GM23338 (cell line): Measurements from ENCODE around the gene VPS50.

Experiments
- CREB1 ChIP-seq: fragments of 250-450 bp; sonication (Bioruptor Pico); IDR thresholded peaks from 2 replicates; pipeline ENCODE4 v1.5.0; 2020; ENCODE audit warnings: low read depth, mild to moderate bottlenecking, moderate library complexity
- EZH2 ChIP-seq: fragments of 200-600 bp; sonication (generic); IDR thresholded peaks from one replicate; pipeline ENCODE4 v1.8.0; 2017; ENCODE audit warnings: antibody characterized with exemption, mild to moderate bottlenecking, low read depth; ENCODE audit not compliant: unreplicated experiment
- JUNB ChIP-seq: IDR thresholded peaks from one replicate; pipeline ENCODE4 v1.6.1; 2016; ENCODE audit warnings: antibody characterized with exemption; ENCODE audit not compliant: unreplicated experiment
- POLR2AphosphoS5 ChIP-seq: IDR thresholded peaks from 2 replicates; pipeline ENCODE4 v1.6.1; 2016; ENCODE audit warnings: antibody characterized with exemption, low read depth
- REST ChIP-seq: IDR thresholded peaks from one replicate; pipeline ENCODE4 v1.6.1; 2018; ENCODE audit warnings: antibody characterized with exemption; ENCODE audit not compliant: unreplicated experiment
- TF ChIP-seq, protein P1 (sequence below), 2 experiments: fragments of 200-600 bp in 1 of 2; sonication (generic) in 1 of 2; conservative IDR thresholded peaks; 2 replicates each; pipeline versions ENCODE4 v1.5.1 to v1.6.1; 2016 to 2017; ENCODE audit warnings: antibody characterized with exemption in 2 of 2, low read depth in 2 of 2, mild to moderate bottlenecking in 2 of 2, moderate library complexity in 1 of 2
- TF ChIP-seq, protein P2 (sequence below): IDR thresholded peaks from 2 replicates; pipeline ENCODE4 v1.6.1; 2016; ENCODE audit warnings: antibody characterized with exemption
- TF ChIP-seq, protein P3 (sequence below): fragments of 250-450 bp; sonication (Bioruptor Pico); IDR thresholded peaks from 2 replicates; pipeline ENCODE4 v1.5.0; 2020; ENCODE audit warnings: mild to moderate bottlenecking, moderate library complexity

DNA sequence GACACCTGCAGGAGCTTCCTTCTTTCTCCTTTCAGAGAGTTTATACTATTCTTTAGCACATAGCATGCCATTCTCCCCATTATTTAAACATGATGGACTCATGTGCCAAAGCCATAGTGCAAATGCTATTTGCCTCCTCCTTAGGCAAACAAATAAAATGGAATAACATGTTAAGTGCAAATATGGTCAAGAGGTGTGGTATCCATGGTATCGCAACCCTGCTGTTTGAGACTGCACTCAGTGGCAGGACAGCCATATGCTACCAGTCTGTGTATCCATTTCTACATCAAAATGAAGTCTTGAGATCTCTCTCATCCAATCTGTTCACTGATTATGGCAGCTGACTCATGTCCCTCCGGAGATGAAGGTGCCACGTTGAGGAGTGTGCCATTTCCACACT is 28.7 kb upstream of the VPS50 start:
- TF ChIP-seq, protein P1, sequence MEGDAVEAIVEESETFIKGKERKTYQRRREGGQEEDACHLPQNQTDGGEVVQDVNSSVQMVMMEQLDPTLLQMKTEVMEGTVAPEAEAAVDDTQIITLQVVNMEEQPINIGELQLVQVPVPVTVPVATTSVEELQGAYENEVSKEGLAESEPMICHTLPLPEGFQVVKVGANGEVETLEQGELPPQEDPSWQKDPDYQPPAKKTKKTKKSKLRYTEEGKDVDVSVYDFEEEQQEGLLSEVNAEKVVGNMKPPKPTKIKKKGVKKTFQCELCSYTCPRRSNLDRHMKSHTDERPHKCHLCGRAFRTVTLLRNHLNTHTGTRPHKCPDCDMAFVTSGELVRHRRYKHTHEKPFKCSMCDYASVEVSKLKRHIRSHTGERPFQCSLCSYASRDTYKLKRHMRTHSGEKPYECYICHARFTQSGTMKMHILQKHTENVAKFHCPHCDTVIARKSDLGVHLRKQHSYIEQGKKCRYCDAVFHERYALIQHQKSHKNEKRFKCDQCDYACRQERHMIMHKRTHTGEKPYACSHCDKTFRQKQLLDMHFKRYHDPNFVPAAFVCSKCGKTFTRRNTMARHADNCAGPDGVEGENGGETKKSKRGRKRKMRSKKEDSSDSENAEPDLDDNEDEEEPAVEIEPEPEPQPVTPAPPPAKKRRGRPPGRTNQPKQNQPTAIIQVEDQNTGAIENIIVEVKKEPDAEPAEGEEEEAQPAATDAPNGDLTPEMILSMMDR (conservative IDR thresholded peaks at IDR 0.05; ENCODE audit: low read depth in 2 of 2): no peak
- TF ChIP-seq JUNB (no peak), POLR2AphosphoS5 (no peak), EZH2 (no peak), CREB1 (CRISPR knock-in tag) (no peak), REST (no peak)
- TF ChIP-seq, protein P2, sequence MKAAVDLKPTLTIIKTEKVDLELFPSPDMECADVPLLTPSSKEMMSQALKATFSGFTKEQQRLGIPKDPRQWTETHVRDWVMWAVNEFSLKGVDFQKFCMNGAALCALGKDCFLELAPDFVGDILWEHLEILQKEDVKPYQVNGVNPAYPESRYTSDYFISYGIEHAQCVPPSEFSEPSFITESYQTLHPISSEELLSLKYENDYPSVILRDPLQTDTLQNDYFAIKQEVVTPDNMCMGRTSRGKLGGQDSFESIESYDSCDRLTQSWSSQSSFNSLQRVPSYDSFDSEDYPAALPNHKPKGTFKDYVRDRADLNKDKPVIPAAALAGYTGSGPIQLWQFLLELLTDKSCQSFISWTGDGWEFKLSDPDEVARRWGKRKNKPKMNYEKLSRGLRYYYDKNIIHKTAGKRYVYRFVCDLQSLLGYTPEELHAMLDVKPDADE: no peak
- TF ChIP-seq, protein P3, sequence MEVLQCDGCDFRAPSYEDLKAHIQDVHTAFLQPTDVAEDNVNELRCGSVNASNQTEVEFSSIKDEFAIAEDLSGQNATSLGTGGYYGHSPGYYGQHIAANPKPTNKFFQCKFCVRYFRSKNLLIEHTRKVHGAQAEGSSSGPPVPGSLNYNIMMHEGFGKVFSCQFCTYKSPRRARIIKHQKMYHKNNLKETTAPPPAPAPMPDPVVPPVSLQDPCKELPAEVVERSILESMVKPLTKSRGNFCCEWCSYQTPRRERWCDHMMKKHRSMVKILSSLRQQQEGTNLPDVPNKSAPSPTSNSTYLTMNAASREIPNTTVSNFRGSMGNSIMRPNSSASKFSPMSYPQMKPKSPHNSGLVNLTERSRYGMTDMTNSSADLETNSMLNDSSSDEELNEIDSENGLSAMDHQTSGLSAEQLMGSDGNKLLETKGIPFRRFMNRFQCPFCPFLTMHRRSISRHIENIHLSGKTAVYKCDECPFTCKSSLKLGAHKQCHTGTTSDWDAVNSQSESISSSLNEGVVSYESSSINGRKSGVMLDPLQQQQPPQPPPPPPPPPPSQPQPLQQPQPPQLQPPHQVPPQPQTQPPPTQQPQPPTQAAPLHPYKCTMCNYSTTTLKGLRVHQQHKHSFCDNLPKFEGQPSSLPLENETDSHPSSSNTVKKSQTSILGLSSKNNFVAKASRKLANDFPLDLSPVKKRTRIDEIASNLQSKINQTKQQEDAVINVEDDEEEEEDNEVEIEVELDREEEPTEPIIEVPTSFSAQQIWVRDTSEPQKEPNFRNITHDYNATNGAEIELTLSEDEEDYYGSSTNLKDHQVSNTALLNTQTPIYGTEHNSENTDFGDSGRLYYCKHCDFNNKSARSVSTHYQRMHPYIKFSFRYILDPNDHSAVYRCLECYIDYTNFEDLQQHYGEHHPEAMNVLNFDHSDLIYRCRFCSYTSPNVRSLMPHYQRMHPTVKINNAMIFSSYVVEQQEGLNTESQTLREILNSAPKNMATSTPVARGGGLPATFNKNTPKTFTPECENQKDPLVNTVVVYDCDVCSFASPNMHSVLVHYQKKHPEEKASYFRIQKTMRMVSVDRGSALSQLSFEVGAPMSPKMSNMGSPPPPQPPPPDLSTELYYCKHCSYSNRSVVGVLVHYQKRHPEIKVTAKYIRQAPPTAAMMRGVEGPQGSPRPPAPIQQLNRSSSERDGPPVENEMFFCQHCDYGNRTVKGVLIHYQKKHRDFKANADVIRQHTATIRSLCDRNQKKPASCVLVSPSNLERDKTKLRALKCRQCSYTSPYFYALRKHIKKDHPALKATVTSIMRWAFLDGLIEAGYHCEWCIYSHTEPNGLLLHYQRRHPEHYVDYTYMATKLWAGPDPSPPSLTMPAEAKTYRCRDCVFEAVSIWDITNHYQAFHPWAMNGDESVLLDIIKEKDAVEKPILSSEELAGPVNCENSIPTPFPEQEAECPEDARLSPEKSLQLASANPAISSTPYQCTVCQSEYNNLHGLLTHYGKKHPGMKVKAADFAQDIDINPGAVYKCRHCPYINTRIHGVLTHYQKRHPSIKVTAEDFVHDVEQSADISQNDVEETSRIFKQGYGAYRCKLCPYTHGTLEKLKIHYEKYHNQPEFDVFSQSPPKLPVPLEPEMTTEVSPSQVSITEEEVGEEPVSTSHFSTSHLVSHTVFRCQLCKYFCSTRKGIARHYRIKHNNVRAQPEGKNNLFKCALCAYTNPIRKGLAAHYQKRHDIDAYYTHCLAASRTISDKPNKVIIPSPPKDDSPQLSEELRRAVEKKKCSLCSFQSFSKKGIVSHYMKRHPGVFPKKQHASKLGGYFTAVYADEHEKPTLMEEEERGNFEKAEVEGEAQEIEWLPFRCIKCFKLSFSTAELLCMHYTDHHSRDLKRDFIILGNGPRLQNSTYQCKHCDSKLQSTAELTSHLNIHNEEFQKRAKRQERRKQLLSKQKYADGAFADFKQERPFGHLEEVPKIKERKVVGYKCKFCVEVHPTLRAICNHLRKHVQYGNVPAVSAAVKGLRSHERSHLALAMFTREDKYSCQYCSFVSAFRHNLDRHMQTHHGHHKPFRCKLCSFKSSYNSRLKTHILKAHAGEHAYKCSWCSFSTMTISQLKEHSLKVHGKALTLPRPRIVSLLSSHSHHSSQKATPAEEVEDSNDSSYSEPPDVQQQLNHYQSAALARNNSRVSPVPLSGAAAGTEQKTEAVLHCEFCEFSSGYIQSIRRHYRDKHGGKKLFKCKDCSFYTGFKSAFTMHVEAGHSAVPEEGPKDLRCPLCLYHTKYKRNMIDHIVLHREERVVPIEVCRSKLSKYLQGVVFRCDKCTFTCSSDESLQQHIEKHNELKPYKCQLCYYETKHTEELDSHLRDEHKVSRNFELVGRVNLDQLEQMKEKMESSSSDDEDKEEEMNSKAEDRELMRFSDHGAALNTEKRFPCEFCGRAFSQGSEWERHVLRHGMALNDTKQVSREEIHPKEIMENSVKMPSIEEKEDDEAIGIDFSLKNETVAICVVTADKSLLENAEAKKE (CRISPR knock-in tag): no peak
